UCSD-AML1 (cell line): Measurements from ENCODE around the gene LIPT2.
"Not testable (repeated sequence)": the region's sequence is repeated elsewhere in the genome, so short reads cannot be mapped to it uniquely, and the experiment has no call there.

Experiments
- DNase-seq: peaks from one replicate; lab custom pipeline; 2025; ENCODE audit not compliant: unreplicated experiment; lab: John Stamatoyannopoulos, UW

The LIPT2 gene

DNA sequence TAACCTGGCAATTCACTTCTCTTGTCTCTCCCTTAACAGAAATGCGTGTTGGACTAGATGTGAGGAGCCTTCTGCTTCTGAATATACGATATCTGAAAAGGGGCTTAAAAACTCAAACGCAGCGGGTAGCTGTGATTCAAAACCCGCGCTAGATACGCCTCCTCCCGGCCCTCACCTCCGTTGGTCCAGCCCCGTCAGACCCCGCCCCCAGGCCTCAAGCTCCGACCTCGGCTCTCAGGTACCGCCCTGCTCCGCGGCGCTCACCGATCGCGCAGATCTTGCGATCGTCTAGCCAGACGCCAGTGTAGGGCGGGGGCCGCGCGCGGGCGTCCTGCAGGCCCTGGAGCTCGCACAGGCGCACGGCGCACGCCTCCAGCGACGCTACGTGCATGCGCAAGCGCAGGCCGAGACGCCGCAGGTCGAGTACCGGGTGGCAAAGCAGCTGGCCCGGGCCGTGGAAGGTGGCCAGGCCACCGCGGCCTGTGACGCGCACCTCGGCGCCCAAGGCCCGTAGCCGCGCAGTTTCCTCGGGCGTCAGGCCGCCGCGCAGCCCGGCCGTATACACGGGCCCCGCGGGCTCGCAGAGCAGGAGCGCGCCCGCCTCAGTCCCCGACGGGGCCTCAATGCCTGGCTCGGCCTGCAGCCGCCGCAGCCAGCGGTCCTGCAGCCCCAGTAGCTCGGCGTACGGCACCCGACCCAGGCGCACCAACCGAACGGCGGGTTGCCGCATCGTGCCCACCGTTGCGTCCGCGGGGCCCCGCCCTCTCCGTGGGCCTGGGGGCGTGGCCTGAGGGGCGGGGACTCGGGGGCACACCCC is at the start of gene LIPT2:
LIPT2 (minus strand) TSS at position 751 of the 817 bp plus-strand sequence; CDS start at position 730, 21 bp downstream.
- DNase-seq, result peak; percentile 96

DNA sequence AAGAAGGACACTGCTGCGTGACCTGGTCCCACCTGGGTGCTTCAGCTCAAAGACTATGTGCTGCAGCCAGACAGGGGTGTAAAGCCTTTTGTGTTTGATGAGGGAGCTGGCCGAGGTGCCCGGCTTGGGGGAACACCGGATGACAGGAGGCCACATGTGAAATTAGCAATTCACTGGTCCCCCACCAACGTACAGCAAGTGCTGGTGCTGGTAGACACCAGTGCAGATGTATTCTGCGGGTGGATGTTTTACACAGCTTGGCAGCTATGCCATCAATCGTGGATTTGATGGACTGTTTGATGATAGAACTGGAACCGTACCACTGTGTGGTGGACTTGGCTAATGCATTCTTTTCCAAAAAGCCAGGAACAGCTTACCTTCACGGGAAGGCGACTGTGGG is 47.9 kb upstream of the LIPT2 start:
- DNase-seq, result no peak

- DNase-seq, result no peak
Observed at GRCh38 chr11:74540270-74540669, 46.7 kb upstream of the LIPT2 start.

DNA sequence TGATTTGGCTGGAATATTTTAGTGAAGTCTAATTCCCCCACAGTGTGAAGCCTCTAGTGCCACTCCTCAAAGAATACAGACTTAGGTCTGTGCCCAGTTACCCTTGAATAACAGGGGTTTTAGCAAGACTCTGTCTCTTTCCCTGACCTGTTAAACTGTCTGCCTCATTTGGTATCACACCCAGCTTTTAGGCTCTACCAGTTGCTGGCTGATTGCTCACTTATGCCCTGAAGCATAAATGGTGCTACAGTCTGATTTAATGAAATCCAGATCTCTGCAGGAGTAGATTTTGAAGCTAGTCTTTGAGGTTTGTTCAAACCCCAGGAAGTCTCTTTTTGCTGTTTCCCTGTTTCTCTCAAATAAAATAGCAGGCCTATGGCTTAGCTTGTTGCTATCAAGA is 45.2 kb upstream of the LIPT2 start:
- no peak for DNase-seq

- DNase-seq, result no peak
Observed at GRCh38 chr11:74535371-74536160, 42.0 kb upstream of the LIPT2 start.

GRCh38 chr11:74534946-74535275 is 41.4 kb upstream of the LIPT2 start:
- not testable (repeated sequence) for DNase-seq

DNA sequence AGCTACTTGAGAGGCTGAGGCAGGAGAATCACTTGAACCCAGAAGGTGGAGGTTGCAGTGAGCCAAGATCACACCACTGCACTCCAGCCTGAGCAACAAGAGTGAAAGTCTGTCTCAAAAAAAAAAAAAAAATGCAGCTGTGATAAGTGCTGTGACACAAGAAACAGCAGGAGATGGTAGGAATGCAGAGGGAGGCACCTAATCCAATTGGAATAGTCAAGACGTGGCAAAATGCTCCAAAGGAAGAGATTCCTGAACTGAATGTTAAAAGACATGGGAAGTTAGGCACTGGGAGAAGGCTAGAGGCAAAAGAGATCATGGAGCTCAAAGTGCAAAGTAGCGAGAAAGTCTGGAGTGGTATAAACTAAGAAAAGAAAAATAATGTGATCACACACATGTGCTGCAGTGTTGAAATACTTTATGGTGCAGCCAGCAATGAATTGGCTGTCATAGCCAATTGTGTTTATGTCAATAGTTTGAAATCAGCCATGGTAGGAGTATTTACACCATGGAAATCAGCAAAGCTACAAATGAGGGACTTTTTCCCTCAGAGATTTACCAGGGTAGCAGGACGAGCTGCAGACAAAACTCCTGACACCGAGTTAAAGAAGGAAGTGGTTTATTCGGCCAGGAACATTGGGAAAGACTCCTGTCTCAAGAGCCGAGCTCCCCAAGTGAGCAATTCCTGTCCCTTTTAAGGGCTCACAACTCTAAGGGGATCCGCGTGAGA is 40.9 kb upstream of the LIPT2 start:
- DNase-seq, result no peak

- DNase-seq, result no peak
Observed at GRCh38 chr11:74533421-74533820, 39.9 kb upstream of the LIPT2 start.

GRCh38 chr11:74532501-74533246 is 39.1 kb upstream of the LIPT2 start:
- DNase-seq, result no peak

DNA sequence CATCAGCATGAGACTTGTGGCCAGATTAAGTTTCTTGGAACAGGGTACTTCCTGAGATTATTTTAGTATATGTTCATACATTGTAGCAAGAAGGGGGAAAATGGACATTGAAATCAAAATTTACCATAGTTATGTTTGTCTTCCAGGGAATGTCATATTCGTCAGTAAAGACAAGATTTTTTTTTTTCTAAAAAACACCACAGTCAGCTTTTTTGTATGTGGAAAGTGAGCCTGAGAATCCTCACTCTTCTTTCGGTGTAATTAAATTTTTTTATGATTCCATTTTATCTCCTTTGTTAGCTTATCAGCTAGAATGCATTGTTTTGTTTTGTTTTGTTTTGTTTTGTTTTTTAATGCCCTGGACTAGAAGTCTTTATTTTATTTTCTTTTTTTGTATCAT is 31.5 kb upstream of the LIPT2 start:
- no peak for DNase-seq

- no peak for DNase-seq
Observed at GRCh38 chr11:74524501-74524900, 31.0 kb upstream of the LIPT2 start.

- DNase-seq, result no peak
Observed at GRCh38 chr11:74522776-74523175, 29.3 kb upstream of the LIPT2 start.

DNA sequence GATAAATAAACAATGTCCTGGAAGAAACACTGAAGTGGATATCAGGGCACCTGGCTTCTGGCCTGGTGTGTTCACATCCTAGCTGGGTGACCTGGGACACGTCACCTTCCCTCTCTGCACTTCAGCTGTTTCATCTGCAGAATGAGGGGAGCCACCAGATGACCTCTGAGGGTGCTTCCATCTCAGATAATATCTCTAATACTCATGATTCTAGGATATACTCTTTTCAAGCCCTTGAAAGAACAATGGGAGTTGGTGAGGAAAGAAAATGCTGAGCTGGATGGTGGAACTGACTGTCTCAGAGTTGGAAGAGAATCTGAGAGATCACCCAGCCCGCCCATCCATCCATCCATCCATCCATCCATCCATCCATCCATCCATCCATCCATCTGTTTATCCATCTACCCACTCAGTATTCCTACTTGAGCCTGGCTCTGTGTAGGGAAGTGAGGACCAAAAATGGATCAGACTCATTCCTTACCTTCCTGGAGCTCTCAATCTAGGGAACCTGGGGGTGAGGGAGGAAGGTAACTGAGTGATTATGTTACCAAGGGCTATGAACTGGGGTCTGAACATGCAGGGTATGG is 28.2 kb upstream of the LIPT2 start:
- DNase-seq, result no peak

DNA sequence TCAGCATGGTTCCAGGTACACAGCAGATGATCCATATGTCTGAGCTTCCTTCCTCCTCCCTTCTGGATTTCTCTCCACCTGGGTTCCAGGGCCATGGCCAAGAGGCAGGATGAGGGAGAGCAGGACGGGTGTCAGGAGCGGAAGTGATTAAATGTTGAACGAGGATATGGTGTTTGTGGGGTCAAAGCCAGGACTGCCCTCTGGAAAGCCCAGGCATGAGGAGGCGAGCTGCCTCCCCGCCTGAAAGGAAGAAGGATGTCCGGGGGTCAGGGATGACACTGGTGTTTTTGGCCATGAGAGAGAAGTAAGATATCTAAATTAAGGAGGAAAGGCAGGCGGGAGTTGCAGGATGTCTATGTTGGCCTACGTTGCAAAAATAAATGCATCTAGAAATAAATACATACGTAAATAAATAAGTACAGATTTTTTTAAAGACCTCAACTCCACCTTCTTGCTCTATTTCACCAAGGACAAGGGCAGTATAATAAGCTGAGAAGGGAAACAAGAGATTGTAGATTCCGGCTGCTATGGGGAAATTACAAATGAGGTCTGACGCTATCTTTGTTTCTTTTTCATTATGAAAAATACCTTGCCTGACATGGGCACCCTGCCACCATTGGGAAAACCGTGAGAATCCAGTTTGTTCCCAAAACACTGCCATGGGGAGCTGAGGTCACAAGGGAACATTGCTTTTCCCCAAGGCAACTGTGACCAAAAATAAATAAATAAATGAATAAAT is 27.6 kb upstream of the LIPT2 start:
- DNase-seq, result no peak

GRCh38 chr11:74520316-74520715 is 26.8 kb upstream of the LIPT2 start:
- no peak for DNase-seq

- no peak for DNase-seq
Observed at GRCh38 chr11:74519710-74520109, 26.2 kb upstream of the LIPT2 start.

DNA sequence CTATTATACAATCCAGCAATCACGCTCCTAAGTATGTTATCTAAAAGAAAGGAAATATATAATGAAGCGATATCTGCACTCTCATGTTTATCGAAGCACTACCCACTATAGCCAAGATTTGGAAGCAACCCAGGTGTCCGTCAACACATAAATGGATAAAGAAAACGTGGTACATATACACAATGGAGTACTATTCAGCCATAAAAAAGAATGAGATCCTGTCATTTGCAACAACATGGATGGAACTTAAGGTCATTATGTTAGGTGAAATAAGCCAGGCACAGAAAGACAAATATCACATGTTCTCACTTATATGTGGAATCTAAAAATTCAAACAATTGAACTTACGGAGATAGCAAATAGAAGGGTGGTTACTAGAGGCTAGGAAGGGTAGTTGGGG is 24.1 kb upstream of the LIPT2 start:
- not testable (repeated sequence) for DNase-seq

- DNase-seq, result no peak
Observed at GRCh38 chr11:74507582-74507981, 14.1 kb upstream of the LIPT2 start.

GRCh38 chr11:74506823-74507222 is 13.3 kb upstream of the LIPT2 start:
- no peak for DNase-seq

GRCh38 chr11:74505911-74506310 is 12.4 kb upstream of the LIPT2 start:
- DNase-seq, result no peak
